SK-N-MC (cell line): ENCODE results near the gene SCYGR2.

Experiments used
- EZH2 ChIP-seq: fragments of 200-600 bp; sonication (generic); IDR thresholded peaks from one replicate; pipeline ENCODE4 v1.6.1; 2017; ENCODE audit warnings: antibody characterized with exemption
- POLR2AphosphoS5 ChIP-seq: IDR thresholded peaks from 2 replicates; pipeline ENCODE4 v1.6.1; 2012; ENCODE audit warnings: mild to moderate bottlenecking, low read depth, low read length, borderline replicate concordance

GRCh38 chr2:227642656-227643055, 44.0 kb downstream of the SCYGR2 start:
- TF ChIP-seq POLR2AphosphoS5 (no peak), EZH2 (no peak)
